ENCODE data around the gene OMP. TPM values are rescaled to one million over a fixed set of nuclear protein-coding genes. Genes with fewer than 3 reads are reported as not detected.

Gene OMP
- polyA plus RNA-seq, 3 donors = not detected

DNA sequence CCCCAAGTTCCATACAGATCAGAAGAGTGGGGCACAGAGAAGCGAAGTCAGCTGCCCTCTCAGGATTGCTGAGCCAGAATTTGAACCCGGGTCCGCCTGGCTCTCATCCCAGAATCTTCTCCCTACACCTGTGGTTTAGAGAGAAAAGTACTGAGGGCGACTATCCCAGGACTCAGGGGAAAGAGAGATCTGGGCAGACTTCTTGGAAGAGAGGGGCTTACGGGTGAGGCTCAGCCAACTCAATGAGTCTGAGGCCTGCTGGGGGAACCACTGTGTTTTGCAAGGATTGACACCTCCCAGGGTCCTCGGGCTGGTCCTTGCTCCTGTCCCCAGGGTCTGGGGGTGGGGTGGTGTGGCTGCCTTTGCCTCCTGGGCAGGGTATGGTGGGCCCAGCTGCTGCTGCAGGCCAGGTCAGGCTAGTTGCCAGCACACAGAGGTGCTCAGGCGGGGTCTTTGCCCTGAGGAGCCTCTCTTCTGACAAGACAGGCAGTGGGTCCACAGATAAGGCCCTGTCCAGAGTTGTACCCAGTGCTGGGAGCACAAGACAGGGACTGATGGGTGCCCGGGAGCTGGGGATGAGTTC, 34.7 kb upstream of the OMP start:
- no peaks in the 10 kb centered on the region for H4K20me1 ChIP-seq (ENCODE audit: insufficient read depth, low read length)
- H3K27ac ChIP-seq (ENCODE audit: low read depth in 1 of 2, low read length in 2 of 2) = no peak overlapping the region
- TF ChIP-seq, protein P1, sequence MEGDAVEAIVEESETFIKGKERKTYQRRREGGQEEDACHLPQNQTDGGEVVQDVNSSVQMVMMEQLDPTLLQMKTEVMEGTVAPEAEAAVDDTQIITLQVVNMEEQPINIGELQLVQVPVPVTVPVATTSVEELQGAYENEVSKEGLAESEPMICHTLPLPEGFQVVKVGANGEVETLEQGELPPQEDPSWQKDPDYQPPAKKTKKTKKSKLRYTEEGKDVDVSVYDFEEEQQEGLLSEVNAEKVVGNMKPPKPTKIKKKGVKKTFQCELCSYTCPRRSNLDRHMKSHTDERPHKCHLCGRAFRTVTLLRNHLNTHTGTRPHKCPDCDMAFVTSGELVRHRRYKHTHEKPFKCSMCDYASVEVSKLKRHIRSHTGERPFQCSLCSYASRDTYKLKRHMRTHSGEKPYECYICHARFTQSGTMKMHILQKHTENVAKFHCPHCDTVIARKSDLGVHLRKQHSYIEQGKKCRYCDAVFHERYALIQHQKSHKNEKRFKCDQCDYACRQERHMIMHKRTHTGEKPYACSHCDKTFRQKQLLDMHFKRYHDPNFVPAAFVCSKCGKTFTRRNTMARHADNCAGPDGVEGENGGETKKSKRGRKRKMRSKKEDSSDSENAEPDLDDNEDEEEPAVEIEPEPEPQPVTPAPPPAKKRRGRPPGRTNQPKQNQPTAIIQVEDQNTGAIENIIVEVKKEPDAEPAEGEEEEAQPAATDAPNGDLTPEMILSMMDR (IDR thresholded peaks at IDR 0.05) = no peak
- H3K36me3 Mint-ChIP-seq = no peaks in the 10 kb centered on the region
- H3K79me2 ChIP-seq (ENCODE audit: insufficient read depth, low read length) = no peaks in the 10 kb centered on the region
- H3K4me1 Mint-ChIP-seq = peaks cover 23% of the 10 kb centered on the region
- peak overlapping the region in 1 of 7 donors; percentile 35 for H3K27ac Mint-ChIP-seq
- H3K4me1 ChIP-seq (ENCODE audit: control insufficient read depth in 1 of 2, insufficient read depth in 2 of 2, low read length in 2 of 2) = peaks cover 28 to 31% of the 10 kb centered on the region in 2 donors
- peaks cover 0 to 2% (median 0%) of the 10 kb centered on the region in 7 donors for H3K9me3 Mint-ChIP-seq
- no peak for DNase-seq
- intact Hi-C loops (cut with micrococcal nuclease) = loop anchor here in 1 of 2 donors (2.0 kb wide), 1 partner anchor 21 kb away; no protein-coding TSS in a partner anchor
- no peak overlapping the region for H2AFZ ChIP-seq (ENCODE audit: insufficient read depth, low read depth, low read length, poor library complexity, severe bottlenecking)
- H3K36me3 ChIP-seq (replicated peaks in 1 of 2; ENCODE audit: control insufficient read depth in 1 of 2, insufficient read depth in 2 of 2, low read length in 2 of 2) = no peaks in the 10 kb centered on the region
- H3K4me3 ChIP-seq (replicated peaks in 1 of 3; ENCODE audit: low read depth in 2 of 3, low read length in 3 of 3) = peak overlapping the region in 1 of 3 experiments; percentile 84
- H3K27me3 Mint-ChIP-seq (ENCODE audit: low read depth in 3 of 3) = peaks cover 12 to 22% (median 19%) of the 10 kb centered on the region in 3 donors
- H3K27me3 ChIP-seq (ENCODE audit: control insufficient read depth in 2 of 2, insufficient read depth in 2 of 2, low read length in 2 of 2) = peaks cover 0 to 10% of the 10 kb centered on the region in 2 donors
- H3K4me2 ChIP-seq (replicated peaks; ENCODE audit: extremely low read depth, low read length, poor library complexity, severe bottlenecking) = peak overlapping the region; percentile 94
- H3K4me3 Mint-ChIP-seq = no peak overlapping the region
- no peak overlapping the region for H3K9ac ChIP-seq (ENCODE audit: insufficient read depth, low read length, poor library complexity, severe bottlenecking)
- WGBS (ENCODE audit: insufficient coverage) = 100% methylated on average over 5 of the region's 8 CpGs
- no peaks in the 10 kb centered on the region for H3K9me3 ChIP-seq (replicated peaks in 1 of 2; ENCODE audit: control insufficient read depth in 1 of 2, insufficient read depth in 1 of 2, low read length in 2 of 2)

DNA sequence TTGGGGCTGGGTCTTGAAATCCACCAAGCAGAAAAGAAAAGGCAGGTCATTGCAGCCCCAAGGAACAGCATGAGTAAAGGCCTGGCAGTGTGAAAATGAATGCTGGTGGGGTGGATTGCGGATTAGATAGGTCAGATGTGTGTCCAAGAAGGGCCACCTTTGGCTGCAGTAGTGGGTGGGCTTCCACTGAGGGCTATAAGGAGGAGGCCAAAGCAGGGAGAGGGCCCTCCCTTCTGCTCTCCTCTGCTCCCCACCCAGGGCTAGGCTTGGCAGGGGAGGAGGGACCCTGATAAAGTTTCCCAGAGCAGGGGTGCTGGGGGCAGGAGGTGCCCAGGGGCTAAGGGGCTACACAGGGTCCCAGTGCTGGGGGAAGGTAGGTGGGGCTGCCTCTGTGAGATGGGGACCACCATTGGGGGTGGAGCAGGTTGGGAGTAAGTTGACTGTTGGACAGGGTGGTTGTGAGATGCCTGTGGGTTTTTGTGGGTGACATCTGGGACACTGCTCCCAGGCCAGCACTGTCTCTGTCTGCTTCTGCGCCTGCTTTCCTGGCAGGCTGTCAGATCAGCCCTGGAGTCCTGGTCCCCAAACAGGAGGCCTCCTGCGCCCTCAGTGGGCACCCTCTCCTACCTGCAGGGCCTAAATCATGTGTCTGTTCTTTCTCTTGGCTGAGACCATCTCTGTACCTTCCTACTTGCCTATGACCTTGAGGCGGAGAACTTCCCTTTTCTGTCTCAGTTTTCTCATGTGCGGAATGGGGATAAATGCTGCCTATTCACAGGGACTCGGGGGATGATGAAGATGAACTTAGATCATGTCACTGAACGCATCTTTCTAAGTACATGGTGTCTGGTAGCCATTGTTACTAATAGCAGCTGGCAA, 33.9 kb upstream of the OMP start:
- Histone ChIP-seq H3K36me3 (replicated peaks in 1 of 2; ENCODE audit: control insufficient read depth in 1 of 2, insufficient read depth in 2 of 2, low read length in 2 of 2) (no peaks in the 10 kb centered on the region), H4K20me1 (ENCODE audit: insufficient read depth, low read length) (no peaks in the 10 kb centered on the region), H3K4me3 (replicated peaks in 1 of 3; ENCODE audit: low read depth in 2 of 3, low read length in 3 of 3) (no peak overlapping the region), H3K9me3 (replicated peaks in 1 of 2; ENCODE audit: control insufficient read depth in 1 of 2, insufficient read depth in 1 of 2, low read length in 2 of 2) (no peaks in the 10 kb centered on the region), H3K9ac (ENCODE audit: insufficient read depth, low read length, poor library complexity, severe bottlenecking) (no peak overlapping the region), H3K4me2 (replicated peaks; ENCODE audit: extremely low read depth, low read length, poor library complexity, severe bottlenecking) (no peak overlapping the region), H3K79me2 (ENCODE audit: insufficient read depth, low read length) (no peaks in the 10 kb centered on the region), H2AFZ (ENCODE audit: insufficient read depth, low read depth, low read length, poor library complexity, severe bottlenecking) (no peak overlapping the region), H3K4me1 (ENCODE audit: control insufficient read depth in 1 of 2, insufficient read depth in 2 of 2, low read length in 2 of 2) (peaks cover 28 to 31% of the 10 kb centered on the region in 2 donors), H3K27ac (ENCODE audit: low read depth in 1 of 2, low read length in 2 of 2) (no peak overlapping the region), H3K27me3 (ENCODE audit: control insufficient read depth in 2 of 2, insufficient read depth in 2 of 2, low read length in 2 of 2) (peaks cover 0 to 10% of the 10 kb centered on the region in 2 donors)
- no peak overlapping the region for H3K4me3 Mint-ChIP-seq
- H3K36me3 Mint-ChIP-seq = no peaks in the 10 kb centered on the region
- TF ChIP-seq, protein P1 (IDR thresholded peaks at IDR 0.05) = no peak
- DNase-seq = no peak
- intact Hi-C loops (cut with micrococcal nuclease) = no loop called here
- peaks cover 10 to 20% (median 19%) of the 10 kb centered on the region in 3 donors for H3K27me3 Mint-ChIP-seq (ENCODE audit: low read depth in 3 of 3)
- peak overlapping the region in 1 of 7 donors; percentile 35 for H3K27ac Mint-ChIP-seq
- H3K4me1 Mint-ChIP-seq = peaks cover 23% of the 10 kb centered on the region
- 100% methylated on average over 2 of the region's 7 CpGs for WGBS (ENCODE audit: insufficient coverage)
- H3K9me3 Mint-ChIP-seq = peaks cover 0 to 2% (median 0%) of the 10 kb centered on the region in 7 donors
